H9 (cell line): ENCODE measurements around the gene TMEM175. TPM values are rescaled to one million over a fixed set of nuclear protein-coding genes. Genes with fewer than 3 reads are reported as not detected.

ENCODE experiments used
- DNase-seq: peaks from one replicate; pipeline ENCODE4 v3.0.0-alpha.2; 2017
- H2AFZ ChIP-seq: one replicate; pipeline ENCODE4 v1.6.1; 2013; ENCODE audit warnings: mild to moderate bottlenecking, low read length, control low read depth, moderate library complexity
- H2AK5ac ChIP-seq: 2 replicates; pipeline ENCODE4 v1.6.1; 2013; ENCODE audit warnings: low read length, control low read depth, mixed read lengths; ENCODE audit not compliant: insufficient read length
- H2BK120ac ChIP-seq: one replicate; pipeline ENCODE4 v1.6.1; 2013; ENCODE audit warnings: low read depth, mild to moderate bottlenecking, low read length, control low read depth, inconsistent platforms; ENCODE audit not compliant: poor library complexity, severe bottlenecking
- H2BK12ac ChIP-seq: 2 replicates; pipeline ENCODE4 v1.6.1; 2013; ENCODE audit warnings: low read length, control low read depth, mixed read lengths, low read depth; ENCODE audit not compliant: insufficient read length
- H2BK15ac ChIP-seq: 2 replicates; pipeline ENCODE4 v1.6.1; 2013; ENCODE audit warnings: low read depth, low read length, control low read depth
- H2BK20ac ChIP-seq: one replicate; pipeline ENCODE4 v1.6.1; 2013; ENCODE audit warnings: low read depth, mild to moderate bottlenecking, low read length, control low read depth, inconsistent platforms; ENCODE audit not compliant: poor library complexity, severe bottlenecking
- H2BK5ac ChIP-seq: 2 replicates; pipeline ENCODE4 v1.6.1; 2013; ENCODE audit warnings: low read length, control low read depth, mixed read lengths; ENCODE audit not compliant: insufficient read length
- H3K14ac ChIP-seq: 2 replicates; pipeline ENCODE4 v1.6.1; 2013; ENCODE audit warnings: low read length, control low read depth; ENCODE audit not compliant: insufficient read depth
- H3K18ac ChIP-seq: 2 replicates; pipeline ENCODE4 v1.6.1; 2013; ENCODE audit warnings: low read depth, mild to moderate bottlenecking, mixed read lengths, low read length, control low read depth; ENCODE audit not compliant: insufficient read length
- H3K23ac ChIP-seq: 2 replicates; pipeline ENCODE4 v1.6.1; 2013; ENCODE audit warnings: low read length, control low read depth, mixed read lengths, low read depth; ENCODE audit not compliant: insufficient read length
- H3K23me2 ChIP-seq: 2 replicates; pipeline ENCODE4 v1.6.1; 2013; ENCODE audit warnings: low read depth, mild to moderate bottlenecking, mixed read lengths, low read length, control low read depth; ENCODE audit not compliant: insufficient read length, poor library complexity, severe bottlenecking
- H3K27ac ChIP-seq: 2 replicates; pipeline ENCODE4 v1.5.1; 2013; ENCODE audit warnings: low read length, control low read depth, mixed read lengths, low read depth; ENCODE audit not compliant: insufficient read length
- H3K27me3 ChIP-seq: 2 replicates; pipeline ENCODE4 v1.6.1; 2013; ENCODE audit warnings: low read length, control low read depth, inconsistent platforms; ENCODE audit not compliant: insufficient read depth
- H3K4ac ChIP-seq: 2 replicates; pipeline ENCODE4 v1.6.1; 2013; ENCODE audit warnings: low read depth, mild to moderate bottlenecking, control low read depth, inconsistent platforms, low read length, moderate library complexity
- H3K4me1 ChIP-seq: 2 replicates; pipeline ENCODE4 v1.6.1; 2013; ENCODE audit warnings: low read length, control low read depth, inconsistent platforms; ENCODE audit not compliant: insufficient read depth
- H3K4me2 ChIP-seq: 2 replicates; pipeline ENCODE4 v1.6.1; 2013; ENCODE audit warnings: low read length, control low read depth, mixed read lengths; ENCODE audit not compliant: insufficient read length, insufficient read depth
- H3K56ac ChIP-seq: 2 replicates; pipeline ENCODE4 v1.6.1; 2013; ENCODE audit warnings: low read depth, mild to moderate bottlenecking, mixed read lengths, low read length, control low read depth; ENCODE audit not compliant: insufficient read length
- H3K79me1 ChIP-seq: 2 replicates; pipeline ENCODE4 v1.6.1; 2013; ENCODE audit warnings: low read depth, mild to moderate bottlenecking, moderate library complexity, low read length, control low read depth, inconsistent platforms; ENCODE audit not compliant: insufficient read depth, poor library complexity, severe bottlenecking
- H3K79me2 ChIP-seq: 2 replicates; pipeline ENCODE4 v1.6.1; 2013; ENCODE audit warnings: low read length, control low read depth, inconsistent platforms; ENCODE audit not compliant: insufficient read depth
- H3K9ac ChIP-seq: 2 replicates; pipeline ENCODE4 v1.6.1; 2013; ENCODE audit warnings: low read length, control low read depth, mixed read lengths; ENCODE audit not compliant: insufficient read length; ENCODE audit errors: extremely low read depth
- H3K9me3 ChIP-seq: one replicate; pipeline ENCODE4 v1.6.1; 2013; ENCODE audit warnings: low read depth, low read length, inconsistent platforms; ENCODE audit not compliant: control insufficient read depth
- H3T11ph ChIP-seq: one replicate; pipeline ENCODE4 v1.6.1; 2013; ENCODE audit warnings: mild to moderate bottlenecking, low read length, control low read depth, inconsistent platforms
- H4K20me1 ChIP-seq: one replicate; pipeline ENCODE4 v1.6.1; 2013; ENCODE audit not compliant: control insufficient read depth, insufficient read length, insufficient read depth
- H4K5ac ChIP-seq: 2 replicates; pipeline ENCODE4 v1.6.1; 2013; ENCODE audit warnings: low read depth, mild to moderate bottlenecking, mixed read lengths, low read length, control low read depth; ENCODE audit not compliant: insufficient read length
- H4K8ac ChIP-seq: replicated peaks from 2 replicates; pipeline ENCODE4 v1.6.1; 2013; ENCODE audit warnings: low read length, control low read depth, mixed read lengths, low read depth; ENCODE audit not compliant: insufficient read length
- H4K91ac ChIP-seq: 2 replicates; pipeline ENCODE4 v1.6.1; 2013; ENCODE audit warnings: low read depth, mild to moderate bottlenecking, moderate library complexity, mixed read lengths, low read length, control low read depth; ENCODE audit not compliant: insufficient read length
- H3K27ac Mint-ChIP-seq, 3 experiments: 2 replicates in 2 of 3; 3 replicates in 1 of 3; pipeline ENCODE4 v1.8.0; 2020 to 2021; ENCODE audit warnings: mixed read lengths in 3 of 3, mild to moderate bottlenecking in 1 of 3, moderate library complexity in 1 of 3
- H3K27me3 Mint-ChIP-seq: 2 replicates; pipeline ENCODE4 v1.8.0; 2021; ENCODE audit warnings: low read depth, mild to moderate bottlenecking, moderate library complexity, mixed read lengths
- H3K36me3 Mint-ChIP-seq, 3 experiments: 2 replicates in 2 of 3; 3 replicates in 1 of 3; pipeline ENCODE4 v1.8.0; 2020 to 2021; ENCODE audit warnings: low read depth in 3 of 3, mixed read lengths in 3 of 3; ENCODE audit not compliant: insufficient read depth in 1 of 3
- H3K4me1 Mint-ChIP-seq, 2 experiments: 2 replicates each; pipeline ENCODE4 v1.8.0; 2020; ENCODE audit warnings: mixed read lengths in 2 of 2
- H3K4me3 Mint-ChIP-seq, 2 experiments: 2 replicates in 1 of 2; 3 replicates in 1 of 2; pipeline ENCODE4 v1.8.0; 2020 to 2021; ENCODE audit warnings: mild to moderate bottlenecking in 2 of 2, mixed read lengths in 2 of 2, moderate library complexity in 1 of 2
- H3K9me3 Mint-ChIP-seq, 2 experiments: 2 replicates in 1 of 2; 3 replicates in 1 of 2; pipeline ENCODE4 v1.8.0; 2020; ENCODE audit warnings: mild to moderate bottlenecking in 2 of 2, mixed read lengths in 2 of 2, moderate library complexity in 1 of 2
- WGBS: extraction: QIAGEN DNeasy Blood & Tissue Kit; methylation state at CpG from one replicate; pipeline ENCODE4 v1.1.7; 2013; ENCODE audit warnings: missing lambda C conversion rate, low lambda C conversion rate, mixed read lengths; ENCODE audit not compliant: insufficient read length; ENCODE audit errors: extremely low coverage; 5-methylcytosine and 5-hydroxymethylcytosine counted together
- total RNA-seq: library from RNA; stranded (reverse); gene quantifications from 2 replicates; pipeline ENCODE4 v1.2.1, GENCODE V29; 2021
- TF ChIP-seq, protein P1 (sequence below): fragments of 200-600 bp; sonication (generic); conservative IDR thresholded peaks from 3 replicates; pipeline ENCODE4 v1.8.0; 2021; ENCODE audit warnings: antibody characterized with exemption, mild to moderate bottlenecking

Gene TMEM175
- total RNA-seq, 1 experiment from 2014 or later, result 6.4 TPM

- Histone ChIP-seq H3K4me1 (no peaks in the 10 kb centered on the region), H2BK12ac (no peak overlapping the region), H3K79me1 (peaks cover 2% of the 10 kb centered on the region), H3K56ac (no peak overlapping the region), H4K91ac (no peak overlapping the region), H3K14ac (no peak overlapping the region), H3K4ac (no peak overlapping the region), H2BK5ac (no peak overlapping the region), H2AK5ac (no peak overlapping the region), H4K8ac (no peak overlapping the region), H3K79me2 (no peaks in the 10 kb centered on the region), H2AFZ (no peak overlapping the region), H3K27ac (no peak overlapping the region), H3K18ac (no peak overlapping the region), H3K4me2 (no peak overlapping the region), H3K9ac (no peak overlapping the region), H3K23me2 (no peaks in the 10 kb centered on the region), H4K5ac (no peak overlapping the region), H2BK15ac (no peak overlapping the region), H3K9me3 (no peaks in the 10 kb centered on the region), H3K23ac (no peak overlapping the region), H3K27me3 (no peaks in the 10 kb centered on the region), H2BK120ac (no peak overlapping the region), H3T11ph (no peak overlapping the region), H2BK20ac (no peak overlapping the region), H4K20me1 (no peaks in the 10 kb centered on the region)
- no peaks in the 10 kb centered on the region; the same call in 1 of the 2 replicates for H3K27me3 Mint-ChIP-seq
- peaks cover 0 to 8% of the 10 kb centered on the region in 2 experiments; a peak in 4 of 5 replicates for H3K9me3 Mint-ChIP-seq
- no peak for DNase-seq
- H3K36me3 Mint-ChIP-seq, result peaks cover 15 to 46% (median 44%) of the 10 kb centered on the region in 3 experiments
- TF ChIP-seq, protein P1, sequence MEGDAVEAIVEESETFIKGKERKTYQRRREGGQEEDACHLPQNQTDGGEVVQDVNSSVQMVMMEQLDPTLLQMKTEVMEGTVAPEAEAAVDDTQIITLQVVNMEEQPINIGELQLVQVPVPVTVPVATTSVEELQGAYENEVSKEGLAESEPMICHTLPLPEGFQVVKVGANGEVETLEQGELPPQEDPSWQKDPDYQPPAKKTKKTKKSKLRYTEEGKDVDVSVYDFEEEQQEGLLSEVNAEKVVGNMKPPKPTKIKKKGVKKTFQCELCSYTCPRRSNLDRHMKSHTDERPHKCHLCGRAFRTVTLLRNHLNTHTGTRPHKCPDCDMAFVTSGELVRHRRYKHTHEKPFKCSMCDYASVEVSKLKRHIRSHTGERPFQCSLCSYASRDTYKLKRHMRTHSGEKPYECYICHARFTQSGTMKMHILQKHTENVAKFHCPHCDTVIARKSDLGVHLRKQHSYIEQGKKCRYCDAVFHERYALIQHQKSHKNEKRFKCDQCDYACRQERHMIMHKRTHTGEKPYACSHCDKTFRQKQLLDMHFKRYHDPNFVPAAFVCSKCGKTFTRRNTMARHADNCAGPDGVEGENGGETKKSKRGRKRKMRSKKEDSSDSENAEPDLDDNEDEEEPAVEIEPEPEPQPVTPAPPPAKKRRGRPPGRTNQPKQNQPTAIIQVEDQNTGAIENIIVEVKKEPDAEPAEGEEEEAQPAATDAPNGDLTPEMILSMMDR, result no peak
- no peak overlapping the region for H3K4me3 Mint-ChIP-seq
- peaks cover 6 to 7% of the 10 kb centered on the region in 2 experiments for H3K4me1 Mint-ChIP-seq
- H3K27ac Mint-ChIP-seq, result no peak overlapping the region
- WGBS, result no CpG with 5 or more reads among the region's 12 CpGs
Measured at GRCh38 chr4:909821-910220, 22.4 kb upstream of the TMEM175 start.
